CD4-positive, alpha-beta T cell (primary cell): ENCODE data around the gene CFAP126. TPM values are rescaled to one million over a fixed set of nuclear protein-coding genes. Genes with fewer than 3 reads are reported as not detected.

Experiments
- ATAC-seq: fragments of 200-7000 bp; cut with Tn5 transposase; one replicate; pipeline ENCODE4 v1.10.0; 2022; ENCODE audit warnings: mild to moderate bottlenecking; ENCODE audit not compliant: poor library complexity
- CTCF ChIA-PET: fragments of 350-600 bp; sonication (Branson Sonifier 250); formaldehyde crosslinking; loops from one replicate; lab custom pipeline; 2021; ENCODE audit warnings: antibody characterized with exemption, inconsistent platforms; lab: Charles Lee
- POLR2A ChIA-PET: fragments of 350-600 bp; sonication (Branson Sonifier 250); formaldehyde crosslinking; loops from one replicate; lab custom pipeline; 2021; ENCODE audit warnings: antibody characterized with exemption, inconsistent platforms; lab: Charles Lee
- DNase-seq, 14 experiments: peaks; one replicate each; pipeline ENCODE4 v3.0.0-alpha.2; 2013 to 2020; ENCODE audit warnings: mixed read lengths in 2 of 14
- H3K27ac ChIP-seq, 2 donors: one replicate each; pipeline versions ENCODE4 v1.5.1 to v1.7.0; 2013; ENCODE audit warnings: low read length in 2 of 2, low read depth in 1 of 2, mild to moderate bottlenecking in 1 of 2
- H3K27me3 ChIP-seq, 2 experiments: 1 replicate in 1 of 2; 2 replicates in 1 of 2; pipeline versions ENCODE4 v1.6.1 to v1.7.0; 2013; ENCODE audit warnings: low read length in 2 of 2, control low read depth in 1 of 2, mild to moderate bottlenecking in 1 of 2, moderate library complexity in 1 of 2; ENCODE audit not compliant: insufficient read depth in 2 of 2, control insufficient read depth in 1 of 2
- H3K36me3 ChIP-seq: one replicate; pipeline ENCODE4 v1.6.1; 2013; ENCODE audit warnings: low read length, control low read depth; ENCODE audit not compliant: insufficient read depth
- H3K4me1 ChIP-seq: one replicate; pipeline ENCODE4 v1.6.1; 2013; ENCODE audit warnings: low read length, control low read depth; ENCODE audit not compliant: insufficient read depth
- H3K4me3 ChIP-seq: one replicate; pipeline ENCODE4 v1.5.1; 2013; ENCODE audit warnings: mild to moderate bottlenecking, low read length, moderate library complexity
- H3K9me3 ChIP-seq, 2 experiments: 1 replicate in 1 of 2; 2 replicates in 1 of 2; pipeline versions ENCODE4 v1.6.1 to v1.7.0; 2013; ENCODE audit warnings: low read length in 2 of 2, mild to moderate bottlenecking in 2 of 2, control low read depth in 1 of 2, moderate library complexity in 1 of 2; ENCODE audit not compliant: control insufficient read depth in 1 of 2, insufficient read depth in 1 of 2
- H3K27ac Mint-ChIP-seq: one replicate; pipeline ENCODE4 v1.8.0; 2020; ENCODE audit warnings: mixed read lengths
- H3K27me3 Mint-ChIP-seq: one replicate; pipeline ENCODE4 v1.8.0; 2021; ENCODE audit warnings: mixed read lengths
- H3K36me3 Mint-ChIP-seq: one replicate; pipeline ENCODE4 v1.8.0; 2021; ENCODE audit warnings: low read depth, mixed read lengths
- H3K4me1 Mint-ChIP-seq: one replicate; pipeline ENCODE4 v1.8.0; 2021; ENCODE audit warnings: low read depth, mixed read lengths
- H3K4me3 Mint-ChIP-seq: one replicate; pipeline ENCODE4 v1.8.0; 2020; ENCODE audit warnings: mild to moderate bottlenecking, mixed read lengths
- H3K9me3 Mint-ChIP-seq: one replicate; pipeline ENCODE4 v1.8.0; 2020; ENCODE audit warnings: mixed read lengths
- CTCF ChIP-seq: fragments of 200-600 bp; IDR thresholded peaks from one replicate; pipeline ENCODE4 v1.8.0; 2022; ENCODE audit warnings: antibody characterized with exemption, mild to moderate bottlenecking
- intact Hi-C, 2 experiments: fragments of 100-400 bp; cut with DNase I in 1 of 2; cut with micrococcal nuclease in 1 of 2; formaldehyde crosslinking; loops; one replicate each; pipeline versions ENCODE4 v1.15.1 to v1.9.0; 2023 to 2025; cut with DNase I, micrococcal nuclease
- total RNA-seq, 174 experiments: library from RNA in 2 of 174; stranded (reverse) in 2 of 174; gene quantifications; one replicate each; pipeline ENCODE4 v1.2.3 and lab custom pipeline; 2021 to 2026

Gene CFAP126
- total RNA-seq, 2 experiments from 2014 or later, result not detected

GRCh38 chr1:161388639-161389038 lies 21.0 kb upstream of the CFAP126 start:
- peaks cover 45% of the 10 kb centered on the region for H3K4me1 Mint-ChIP-seq
- Histone ChIP-seq H3K4me3 (no peak overlapping the region), H3K9me3 (no peaks in the 10 kb centered on the region), H3K36me3 (no peaks in the 10 kb centered on the region), H3K27me3 (no peaks in the 10 kb centered on the region), H3K27ac (no peak overlapping the region), H3K4me1 (peaks cover 25% of the 10 kb centered on the region)
- H3K36me3 Mint-ChIP-seq, result peaks cover 9% of the 10 kb centered on the region
- H3K27me3 Mint-ChIP-seq, result no peaks in the 10 kb centered on the region
- peak in 1 of 14 experiments; percentile 32 for DNase-seq
- no peak for TF ChIP-seq CTCF
- peak overlapping the region; percentile 92 for H3K4me3 Mint-ChIP-seq
- no peak for ATAC-seq
- CTCF ChIA-PET, result interaction anchor here (1.1 to 1.7 kb wide), 2 partner anchors 12 to 261 kb away, joined by 3 to 5 read pairs; no protein-coding TSS in a partner anchor
- POLR2A ChIA-PET, result interaction anchor here (2.6 to 3.5 kb wide), 3 partner anchors 11 to 187 kb away, joined by 20 to 30 read pairs (median 21); partner anchors contain the start of genes NDUFS2 and TOMM40L
- H3K27ac Mint-ChIP-seq, result peak overlapping the region; percentile 97
- intact Hi-C loops, result loop anchor here in 1 of 2 experiments (2.0 to 5.0 kb wide), 3 partner anchors 76 to 216 kb away; partner anchors contain the start of genes NDUFS2 and SDHC
- H3K9me3 Mint-ChIP-seq, result no peaks in the 10 kb centered on the region

DNA sequence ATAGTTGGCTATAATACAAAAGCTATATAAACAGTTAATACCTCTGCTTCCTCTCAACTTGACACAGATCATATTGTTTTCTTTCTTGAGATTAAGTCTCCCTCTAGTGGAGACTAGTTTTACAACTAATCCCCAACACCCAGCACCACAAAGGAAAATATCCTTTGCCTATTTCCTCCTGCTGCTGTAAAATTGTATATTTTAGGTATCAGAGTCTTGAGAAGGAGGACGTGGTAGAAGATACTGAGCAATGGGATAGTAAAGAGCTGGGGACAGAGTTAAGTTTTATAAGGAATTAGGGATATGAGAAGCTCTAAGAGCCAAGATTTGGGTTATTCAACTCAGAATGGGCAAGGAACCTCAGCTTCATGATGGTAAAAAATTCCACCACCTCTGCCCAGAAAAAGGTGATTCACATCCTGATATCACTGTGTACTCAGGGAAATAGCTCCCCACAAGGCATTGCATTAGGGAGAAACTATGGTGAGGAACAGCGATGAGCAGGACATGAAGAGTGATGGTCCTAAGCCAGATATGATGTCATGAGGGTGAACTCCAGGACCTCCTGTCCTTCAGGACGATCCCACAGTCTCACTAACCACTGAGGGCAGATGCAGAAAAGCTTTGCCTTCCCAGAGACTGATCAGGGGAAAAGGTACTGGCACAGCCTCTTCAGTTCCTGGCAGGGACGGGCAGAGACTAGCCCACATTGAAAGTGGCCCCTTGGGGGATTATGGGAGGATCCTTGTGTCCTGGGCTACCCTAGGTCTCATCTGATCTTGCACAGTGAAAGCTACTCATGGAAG lies 14.7 kb upstream of the CFAP126 start:
- peak in 3 of 14 experiments; percentile 69 to 72 (median 70) for DNase-seq
- POLR2A ChIA-PET, result interaction anchor here (0.7 to 1.8 kb wide), 6 partner anchors 8 to 216 kb away, joined by 3 to 15 read pairs (median 5); partner anchors contain the start of genes PPOX, SDHC and TOMM40L
- H3K27me3 Mint-ChIP-seq, result no peaks in the 10 kb centered on the region

More for the DNA sequence above, 14.7 kb upstream of the CFAP126 start:
- peak; percentile 79 for TF ChIP-seq CTCF
- intact Hi-C loops, result loop anchor here (1.0 to 5.0 kb wide), 5 partner anchors 68 to 190 kb away; partner anchors contain the start of genes SDHC (in 1 of the 2) and TOMM40L (in 1 of the 2)
- Histone ChIP-seq H3K4me3 (no peak overlapping the region), H3K36me3 (no peaks in the 10 kb centered on the region), H3K27ac (no peak overlapping the region), H3K27me3 (no peaks in the 10 kb centered on the region), H3K4me1 (peaks cover 6% of the 10 kb centered on the region), H3K9me3 (no peaks in the 10 kb centered on the region)
- ATAC-seq, result peak; percentile 83
- Mint-ChIP-seq H3K4me3 (no peak overlapping the region), H3K4me1 (peaks cover 11% of the 10 kb centered on the region), H3K36me3 (no peaks in the 10 kb centered on the region), H3K9me3 (no peaks in the 10 kb centered on the region), H3K27ac (no peak overlapping the region)
- CTCF ChIA-PET, result interaction anchor here (0.6 to 2.5 kb wide), 12 partner anchors 8 to 206 kb away, joined by 3 to 21 read pairs (median 3); partner anchors contain the start of genes CFAP126, NDUFS2 and TOMM40L
